PC-3 (cell line): ENCODE data around the gene OTX1.

ENCODE experiments used
- EZH2 ChIP-seq: fragments of 300-600 bp; sonication (generic); IDR thresholded peaks from one replicate; pipeline ENCODE4 v1.6.1; 2017; ENCODE audit warnings: antibody characterized with exemption, mild to moderate bottlenecking, low read length; ENCODE audit not compliant: unreplicated experiment
- EZH2phosphoT487 ChIP-seq: fragments of 300-600 bp; sonication (generic); IDR thresholded peaks from 2 replicates; pipeline ENCODE4 v1.6.1; 2018; ENCODE audit warnings: mild to moderate bottlenecking, antibody characterized with exemption, low read length, borderline replicate concordance
- TF ChIP-seq, protein P1 (sequence below): fragments of 300-600 bp; sonication (generic); conservative IDR thresholded peaks from 2 replicates; pipeline ENCODE4 v1.5.1; 2017; ENCODE audit warnings: antibody characterized with exemption, low read depth, mild to moderate bottlenecking, low read length

DNA sequence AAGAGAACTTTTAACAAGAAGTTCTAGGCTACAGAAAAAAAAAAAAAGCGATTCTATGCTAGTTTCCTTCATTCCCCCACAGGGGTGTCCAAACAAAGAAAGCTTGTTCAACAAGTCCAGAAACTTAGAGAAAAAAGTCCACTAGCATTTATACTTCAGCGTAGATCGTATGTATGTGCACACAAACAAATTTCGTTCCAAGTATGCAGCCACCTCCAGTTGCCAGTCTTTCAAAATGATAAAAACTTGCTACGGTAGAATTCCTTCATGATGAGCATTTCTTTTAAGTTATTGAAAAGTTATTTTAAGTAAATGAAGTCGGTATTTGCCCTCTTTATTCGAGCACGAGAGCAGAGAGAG, 3.7 kb upstream of the OTX1 start:
- TF ChIP-seq, protein P1, sequence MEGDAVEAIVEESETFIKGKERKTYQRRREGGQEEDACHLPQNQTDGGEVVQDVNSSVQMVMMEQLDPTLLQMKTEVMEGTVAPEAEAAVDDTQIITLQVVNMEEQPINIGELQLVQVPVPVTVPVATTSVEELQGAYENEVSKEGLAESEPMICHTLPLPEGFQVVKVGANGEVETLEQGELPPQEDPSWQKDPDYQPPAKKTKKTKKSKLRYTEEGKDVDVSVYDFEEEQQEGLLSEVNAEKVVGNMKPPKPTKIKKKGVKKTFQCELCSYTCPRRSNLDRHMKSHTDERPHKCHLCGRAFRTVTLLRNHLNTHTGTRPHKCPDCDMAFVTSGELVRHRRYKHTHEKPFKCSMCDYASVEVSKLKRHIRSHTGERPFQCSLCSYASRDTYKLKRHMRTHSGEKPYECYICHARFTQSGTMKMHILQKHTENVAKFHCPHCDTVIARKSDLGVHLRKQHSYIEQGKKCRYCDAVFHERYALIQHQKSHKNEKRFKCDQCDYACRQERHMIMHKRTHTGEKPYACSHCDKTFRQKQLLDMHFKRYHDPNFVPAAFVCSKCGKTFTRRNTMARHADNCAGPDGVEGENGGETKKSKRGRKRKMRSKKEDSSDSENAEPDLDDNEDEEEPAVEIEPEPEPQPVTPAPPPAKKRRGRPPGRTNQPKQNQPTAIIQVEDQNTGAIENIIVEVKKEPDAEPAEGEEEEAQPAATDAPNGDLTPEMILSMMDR = no peak
- no peak for TF ChIP-seq EZH2phosphoT487
- no peak for TF ChIP-seq EZH2
